Erythroblast (primary cell): ENCODE results near the gene CD248.

Source experiments
- GATA1 ChIP-seq: IDR thresholded peaks from 2 replicates; pipeline ENCODE4 v1.6.1; 2011; ENCODE audit warnings: low read depth, mild to moderate bottlenecking, control low read depth, low read length, moderate library complexity
- POLR2A ChIP-seq: IDR thresholded peaks from 2 replicates; pipeline ENCODE4 v1.6.1; 2011; ENCODE audit warnings: mild to moderate bottlenecking, low read length

GRCh38 chr11:66287211-66287888, 29.5 kb downstream of the CD248 start:
- no peak for TF ChIP-seq POLR2A
- TF ChIP-seq GATA1 = no peak
